ENCODE data around the gene DAAM1. TPM values are rescaled to one million over a fixed set of nuclear protein-coding genes. Genes with fewer than 3 reads are reported as not detected.

The DAAM1 gene
- polyA plus RNA-seq, 3 donors = 54.3 to 64.8 (median 58.0) TPM

GRCh38 chr14:59333668-59334067 is 145.2 kb downstream of the DAAM1 start:
- DNase-seq (ENCODE audit: low read depth in 3 of 3, low spot score in 2 of 3) = no peak

- no peak for DNase-seq (ENCODE audit: low read depth in 3 of 3, low spot score in 2 of 3)
These were observed 145.8 kb downstream of the DAAM1 start for GRCh38 chr14:59334253-59334652.

GRCh38 chr14:59336098-59336497 is 147.6 kb downstream of the DAAM1 start:
- no peak for DNase-seq (ENCODE audit: low read depth in 3 of 3, low spot score in 2 of 3)

- DNase-seq (ENCODE audit: low read depth in 3 of 3, low spot score in 2 of 3) = no peak
These were observed 148.2 kb downstream of the DAAM1 start for GRCh38 chr14:59336706-59337105.

- DNase-seq (ENCODE audit: low read depth in 3 of 3, low spot score in 2 of 3) = no peak
These were observed 148.7 kb downstream of the DAAM1 start for GRCh38 chr14:59337141-59337611.

GRCh38 chr14:59338761-59339160 is 150.3 kb downstream of the DAAM1 start:
- DNase-seq (ENCODE audit: low read depth in 3 of 3, low spot score in 2 of 3) = no peak

GRCh38 chr14:59339524-59340330 is 151.3 kb downstream of the DAAM1 start:
- DNase-seq (ENCODE audit: low read depth in 3 of 3, low spot score in 2 of 3) = no peak

- DNase-seq (ENCODE audit: low read depth in 3 of 3, low spot score in 2 of 3) = no peak
These were observed 153.5 kb downstream of the DAAM1 start for GRCh38 chr14:59341858-59342477.

GRCh38 chr14:59342516-59343484 is 154.3 kb downstream of the DAAM1 start:
- no peak for DNase-seq (ENCODE audit: low read depth in 3 of 3, low spot score in 2 of 3)

- peak in 1 of 3 donors; percentile 53 for DNase-seq (ENCODE audit: low read depth in 3 of 3, low spot score in 2 of 3)
These were observed 155.1 kb downstream of the DAAM1 start for GRCh38 chr14:59343585-59343984.

GRCh38 chr14:59344016-59344415 is 155.5 kb downstream of the DAAM1 start:
- no peak for DNase-seq (ENCODE audit: low read depth in 3 of 3, low spot score in 2 of 3)

GRCh38 chr14:59344691-59345455 is 156.4 kb downstream of the DAAM1 start:
- no peak for DNase-seq (ENCODE audit: low read depth in 3 of 3, low spot score in 2 of 3)

GRCh38 chr14:59346329-59346728 is 157.9 kb downstream of the DAAM1 start:
- no peak for DNase-seq (ENCODE audit: low read depth in 3 of 3, low spot score in 2 of 3)

- DNase-seq (ENCODE audit: low read depth in 3 of 3, low spot score in 2 of 3) = no peak
These were observed 158.5 kb downstream of the DAAM1 start for GRCh38 chr14:59346796-59347510.

- no peak for DNase-seq (ENCODE audit: low read depth in 3 of 3, low spot score in 2 of 3)
These were observed 159.0 kb downstream of the DAAM1 start for GRCh38 chr14:59347511-59347900.

GRCh38 chr14:59347915-59348314 is 159.4 kb downstream of the DAAM1 start:
- DNase-seq (ENCODE audit: low read depth in 3 of 3, low spot score in 2 of 3) = no peak

GRCh38 chr14:59349258-59349701 is 160.8 kb downstream of the DAAM1 start:
- DNase-seq (ENCODE audit: low read depth in 3 of 3, low spot score in 2 of 3) = no peak

GRCh38 chr14:59352961-59353360 is 164.5 kb downstream of the DAAM1 start:
- no peak for DNase-seq (ENCODE audit: low read depth in 3 of 3, low spot score in 2 of 3)

- DNase-seq (ENCODE audit: low read depth in 3 of 3, low spot score in 2 of 3) = no peak
These were observed 166.2 kb downstream of the DAAM1 start for GRCh38 chr14:59354666-59355065.

All from right renal cortex interstitium (tissue), 3 donors.